Measurements from ENCODE around the gene TXNDC9. TPM values are rescaled to one million over a fixed set of nuclear protein-coding genes. Genes with fewer than 3 reads are reported as not detected.
"Not testable (repeated sequence)": the region's sequence is repeated elsewhere in the genome, so short reads cannot be mapped to it uniquely, and the experiment has no call there.

The TXNDC9 gene
- total RNA-seq, 1 experiment from 2014 or later, result 31.0 TPM

DNA sequence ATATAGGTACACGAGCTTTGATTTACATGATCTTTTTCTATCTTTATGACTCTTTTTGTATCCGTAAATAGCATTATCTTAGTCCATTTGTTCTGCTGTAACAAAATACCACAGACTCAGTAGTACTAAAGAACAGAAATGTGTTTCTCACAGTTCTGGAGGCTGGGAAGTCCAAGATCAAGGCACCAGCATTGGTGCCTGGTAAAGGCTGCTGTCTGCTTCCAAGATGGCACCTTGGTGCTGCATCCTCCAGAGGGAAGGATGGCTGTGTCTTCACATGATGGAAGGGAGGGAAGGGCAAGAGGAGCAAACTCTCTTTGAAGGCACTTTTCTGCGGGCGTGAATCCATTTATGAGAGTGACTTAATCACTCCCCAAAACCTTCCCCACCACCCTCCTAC lies 37.0 kb upstream of the TXNDC9 start:
- H3K4me3 Mint-ChIP-seq, result no peak overlapping the region
- H3K9me3 Mint-ChIP-seq, result peaks cover 15% of the 10 kb centered on the region
- ATAC-seq, result no peak
- ChIA-PET CTCF (no interaction called here), POLR2A (no interaction called here)
- H3K27ac Mint-ChIP-seq, result no peak overlapping the region
- H3K36me3 Mint-ChIP-seq, result peaks cover 81% of the 10 kb centered on the region
- DNase-seq (ENCODE audit: low spot score), result no peak
- no peaks in the 10 kb centered on the region for H3K4me1 Mint-ChIP-seq
- no peaks in the 10 kb centered on the region for H3K27me3 Mint-ChIP-seq (ENCODE audit: low read depth)
- TF ChIP-seq, protein P1, sequence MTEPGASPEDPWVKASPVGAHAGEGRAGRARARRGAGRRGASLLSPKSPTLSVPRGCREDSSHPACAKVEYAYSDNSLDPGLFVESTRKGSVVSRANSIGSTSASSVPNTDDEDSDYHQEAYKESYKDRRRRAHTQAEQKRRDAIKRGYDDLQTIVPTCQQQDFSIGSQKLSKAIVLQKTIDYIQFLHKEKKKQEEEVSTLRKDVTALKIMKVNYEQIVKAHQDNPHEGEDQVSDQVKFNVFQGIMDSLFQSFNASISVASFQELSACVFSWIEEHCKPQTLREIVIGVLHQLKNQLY (CRISPR knock-in tag; IDR thresholded peaks at IDR 0.05), result no peak

DNA sequence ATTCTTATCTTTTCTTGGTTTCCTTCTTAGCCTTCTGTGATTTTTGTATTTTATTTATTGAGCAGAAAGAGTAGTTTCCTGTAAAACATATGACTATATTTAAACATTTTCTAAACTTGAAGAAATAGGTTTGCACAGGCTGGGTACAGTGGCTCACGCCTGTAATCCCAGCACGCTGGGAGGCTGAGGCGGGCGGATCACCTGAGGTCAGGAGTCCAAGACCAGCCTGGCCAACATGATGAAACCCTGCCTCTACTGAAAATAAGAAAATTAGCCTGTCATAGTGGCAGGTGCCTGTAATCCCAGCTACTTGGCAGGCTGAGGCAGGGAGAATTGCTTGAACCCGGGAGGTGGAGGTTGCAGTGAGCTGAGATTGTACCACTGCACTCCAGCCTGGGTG lies 32.7 kb upstream of the TXNDC9 start:
- DNase-seq (ENCODE audit: low spot score); H3K9me3 Mint-ChIP-seq; H3K4me1 Mint-ChIP-seq; CTCF ChIA-PET; POLR2A ChIA-PET; H3K4me3 Mint-ChIP-seq; H3K27ac Mint-ChIP-seq; ATAC-seq; H3K27me3 Mint-ChIP-seq (ENCODE audit: low read depth): not testable (repeated sequence)
- H3K36me3 Mint-ChIP-seq, result peaks cover 82% of the 10 kb centered on the region

DNA sequence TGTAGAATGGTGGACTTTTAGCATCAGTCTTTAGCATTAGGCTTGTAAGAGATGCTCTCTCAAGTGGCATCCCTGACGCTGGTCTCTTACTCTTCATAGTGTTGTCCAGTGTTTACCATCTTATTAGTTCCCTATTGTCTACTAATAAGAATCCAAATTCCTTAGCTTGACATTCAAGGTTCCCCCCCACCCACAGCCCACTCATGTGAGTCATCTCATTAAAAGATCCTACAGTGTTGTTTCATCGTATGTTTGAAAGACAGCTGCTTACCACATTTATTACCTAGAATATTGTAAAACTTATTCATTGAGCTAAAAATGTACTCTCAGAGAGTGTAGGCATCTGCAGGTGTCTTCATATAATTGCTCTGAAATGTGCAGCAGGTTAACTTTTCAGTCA lies 29.5 kb upstream of the TXNDC9 start:
- ATAC-seq (no peak), DNase-seq (ENCODE audit: low spot score) (no peak)
- H3K4me1 Mint-ChIP-seq, result no peaks in the 10 kb centered on the region
- H3K27ac Mint-ChIP-seq, result no peak overlapping the region
- no peak overlapping the region for H3K4me3 Mint-ChIP-seq
- no peaks in the 10 kb centered on the region for H3K9me3 Mint-ChIP-seq
- POLR2A ChIA-PET, result no interaction called here
- no peak for TF ChIP-seq RORB (CRISPR knock-in tag; IDR thresholded peaks at IDR 0.05)
- TF ChIP-seq PRRX2 (CRISPR knock-in tag; IDR thresholded peaks at IDR 0.05), result no peak
- no peak for TF ChIP-seq CREB1 (CRISPR knock-in tag; IDR thresholded peaks at IDR 0.05)
- TF ChIP-seq, protein P2, sequence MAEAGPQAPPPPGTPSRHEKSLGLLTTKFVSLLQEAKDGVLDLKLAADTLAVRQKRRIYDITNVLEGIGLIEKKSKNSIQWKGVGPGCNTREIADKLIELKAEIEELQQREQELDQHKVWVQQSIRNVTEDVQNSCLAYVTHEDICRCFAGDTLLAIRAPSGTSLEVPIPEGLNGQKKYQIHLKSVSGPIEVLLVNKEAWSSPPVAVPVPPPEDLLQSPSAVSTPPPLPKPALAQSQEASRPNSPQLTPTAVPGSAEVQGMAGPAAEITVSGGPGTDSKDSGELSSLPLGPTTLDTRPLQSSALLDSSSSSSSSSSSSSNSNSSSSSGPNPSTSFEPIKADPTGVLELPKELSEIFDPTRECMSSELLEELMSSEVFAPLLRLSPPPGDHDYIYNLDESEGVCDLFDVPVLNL (CRISPR knock-in tag; IDR thresholded peaks at IDR 0.05; ENCODE audit: borderline replicate concordance, low read depth), result no peak
- TF ChIP-seq, protein P3, sequence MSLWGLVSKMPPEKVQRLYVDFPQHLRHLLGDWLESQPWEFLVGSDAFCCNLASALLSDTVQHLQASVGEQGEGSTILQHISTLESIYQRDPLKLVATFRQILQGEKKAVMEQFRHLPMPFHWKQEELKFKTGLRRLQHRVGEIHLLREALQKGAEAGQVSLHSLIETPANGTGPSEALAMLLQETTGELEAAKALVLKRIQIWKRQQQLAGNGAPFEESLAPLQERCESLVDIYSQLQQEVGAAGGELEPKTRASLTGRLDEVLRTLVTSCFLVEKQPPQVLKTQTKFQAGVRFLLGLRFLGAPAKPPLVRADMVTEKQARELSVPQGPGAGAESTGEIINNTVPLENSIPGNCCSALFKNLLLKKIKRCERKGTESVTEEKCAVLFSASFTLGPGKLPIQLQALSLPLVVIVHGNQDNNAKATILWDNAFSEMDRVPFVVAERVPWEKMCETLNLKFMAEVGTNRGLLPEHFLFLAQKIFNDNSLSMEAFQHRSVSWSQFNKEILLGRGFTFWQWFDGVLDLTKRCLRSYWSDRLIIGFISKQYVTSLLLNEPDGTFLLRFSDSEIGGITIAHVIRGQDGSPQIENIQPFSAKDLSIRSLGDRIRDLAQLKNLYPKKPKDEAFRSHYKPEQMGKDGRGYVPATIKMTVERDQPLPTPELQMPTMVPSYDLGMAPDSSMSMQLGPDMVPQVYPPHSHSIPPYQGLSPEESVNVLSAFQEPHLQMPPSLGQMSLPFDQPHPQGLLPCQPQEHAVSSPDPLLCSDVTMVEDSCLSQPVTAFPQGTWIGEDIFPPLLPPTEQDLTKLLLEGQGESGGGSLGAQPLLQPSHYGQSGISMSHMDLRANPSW (CRISPR knock-in tag; conservative IDR thresholded peaks at IDR 0.05; ENCODE audit: low read depth), result no peak
- TF ChIP-seq ZNF263 (CRISPR knock-in tag; IDR thresholded peaks at IDR 0.05; ENCODE audit: low read depth), result no peak
- no peaks in the 10 kb centered on the region for H3K27me3 Mint-ChIP-seq (ENCODE audit: low read depth)
- CTCF ChIA-PET, result interaction anchor here (1.4 kb wide), 1 partner anchor 29 kb away, joined by 4 read pairs; the partner anchor contains the start of gene EIF5B
- H3K36me3 Mint-ChIP-seq, result peaks cover 76% of the 10 kb centered on the region

DNA sequence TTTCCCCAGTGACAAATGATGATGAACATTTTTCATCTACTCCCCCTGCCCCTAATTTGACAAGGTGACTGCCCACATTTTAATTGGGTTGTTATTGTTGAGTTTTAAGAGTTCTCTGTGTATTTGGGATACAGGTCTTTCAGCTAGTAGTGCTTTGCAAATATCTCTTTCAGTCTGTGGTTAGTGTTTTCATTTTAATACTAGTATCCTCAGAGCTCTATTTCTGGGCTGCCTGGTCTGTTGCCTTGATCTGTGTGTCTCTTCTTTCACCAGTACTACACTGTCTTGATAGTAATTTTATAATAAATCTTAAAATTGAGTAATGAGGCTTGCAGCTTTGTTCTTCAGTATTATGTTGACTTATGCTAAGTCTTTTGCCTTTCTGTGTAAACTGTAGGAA lies 20.7 kb upstream of the TXNDC9 start:
- peak overlapping the region; percentile 73; the same call in 1 of the 2 replicates for H3K27ac Mint-ChIP-seq
- ChIA-PET CTCF (interaction anchor here (1.2 to 1.4 kb wide), 2 partner anchors 19 to 21 kb away, joined by 4 read pairs; partner anchors contain the start of genes EIF5B and TXNDC9), POLR2A (no interaction called here)
- ATAC-seq, result no peak
- H3K9me3 Mint-ChIP-seq, result no peaks in the 10 kb centered on the region
- peaks cover 13% of the 10 kb centered on the region for H3K4me1 Mint-ChIP-seq
- no peak overlapping the region for H3K4me3 Mint-ChIP-seq
- H3K27me3 Mint-ChIP-seq (ENCODE audit: low read depth), result no peaks in the 10 kb centered on the region
- H3K36me3 Mint-ChIP-seq, result peaks cover 14% of the 10 kb centered on the region
- TF ChIP-seq ZNF416 (CRISPR knock-in tag; IDR thresholded peaks at IDR 0.05) (no peak), TCF7 (CRISPR knock-in tag; IDR thresholded peaks at IDR 0.05; ENCODE audit: low read depth) (no peak), SMAD4 (CRISPR knock-in tag; IDR thresholded peaks at IDR 0.05) (no peak)
- TF ChIP-seq, protein P4, sequence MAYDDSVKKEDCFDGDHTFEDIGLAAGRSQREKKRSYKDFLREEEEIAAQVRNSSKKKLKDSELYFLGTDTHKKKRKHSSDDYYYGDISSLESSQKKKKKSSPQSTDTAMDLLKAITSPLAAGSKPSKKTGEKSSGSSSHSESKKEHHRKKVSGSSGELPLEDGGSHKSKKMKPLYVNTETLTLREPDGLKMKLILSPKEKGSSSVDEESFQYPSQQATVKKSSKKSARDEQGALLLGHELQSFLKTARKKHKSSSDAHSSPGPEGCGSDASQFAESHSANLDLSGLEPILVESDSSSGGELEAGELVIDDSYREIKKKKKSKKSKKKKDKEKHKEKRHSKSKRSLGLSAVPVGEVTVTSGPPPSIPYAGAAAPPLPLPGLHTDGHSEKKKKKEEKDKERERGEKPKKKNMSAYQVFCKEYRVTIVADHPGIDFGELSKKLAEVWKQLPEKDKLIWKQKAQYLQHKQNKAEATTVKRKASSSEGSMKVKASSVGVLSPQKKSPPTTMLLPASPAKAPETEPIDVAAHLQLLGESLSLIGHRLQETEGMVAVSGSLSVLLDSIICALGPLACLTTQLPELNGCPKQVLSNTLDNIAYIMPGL (CRISPR knock-in tag; IDR thresholded peaks at IDR 0.05), result no peak
- TF ChIP-seq, protein P5, sequence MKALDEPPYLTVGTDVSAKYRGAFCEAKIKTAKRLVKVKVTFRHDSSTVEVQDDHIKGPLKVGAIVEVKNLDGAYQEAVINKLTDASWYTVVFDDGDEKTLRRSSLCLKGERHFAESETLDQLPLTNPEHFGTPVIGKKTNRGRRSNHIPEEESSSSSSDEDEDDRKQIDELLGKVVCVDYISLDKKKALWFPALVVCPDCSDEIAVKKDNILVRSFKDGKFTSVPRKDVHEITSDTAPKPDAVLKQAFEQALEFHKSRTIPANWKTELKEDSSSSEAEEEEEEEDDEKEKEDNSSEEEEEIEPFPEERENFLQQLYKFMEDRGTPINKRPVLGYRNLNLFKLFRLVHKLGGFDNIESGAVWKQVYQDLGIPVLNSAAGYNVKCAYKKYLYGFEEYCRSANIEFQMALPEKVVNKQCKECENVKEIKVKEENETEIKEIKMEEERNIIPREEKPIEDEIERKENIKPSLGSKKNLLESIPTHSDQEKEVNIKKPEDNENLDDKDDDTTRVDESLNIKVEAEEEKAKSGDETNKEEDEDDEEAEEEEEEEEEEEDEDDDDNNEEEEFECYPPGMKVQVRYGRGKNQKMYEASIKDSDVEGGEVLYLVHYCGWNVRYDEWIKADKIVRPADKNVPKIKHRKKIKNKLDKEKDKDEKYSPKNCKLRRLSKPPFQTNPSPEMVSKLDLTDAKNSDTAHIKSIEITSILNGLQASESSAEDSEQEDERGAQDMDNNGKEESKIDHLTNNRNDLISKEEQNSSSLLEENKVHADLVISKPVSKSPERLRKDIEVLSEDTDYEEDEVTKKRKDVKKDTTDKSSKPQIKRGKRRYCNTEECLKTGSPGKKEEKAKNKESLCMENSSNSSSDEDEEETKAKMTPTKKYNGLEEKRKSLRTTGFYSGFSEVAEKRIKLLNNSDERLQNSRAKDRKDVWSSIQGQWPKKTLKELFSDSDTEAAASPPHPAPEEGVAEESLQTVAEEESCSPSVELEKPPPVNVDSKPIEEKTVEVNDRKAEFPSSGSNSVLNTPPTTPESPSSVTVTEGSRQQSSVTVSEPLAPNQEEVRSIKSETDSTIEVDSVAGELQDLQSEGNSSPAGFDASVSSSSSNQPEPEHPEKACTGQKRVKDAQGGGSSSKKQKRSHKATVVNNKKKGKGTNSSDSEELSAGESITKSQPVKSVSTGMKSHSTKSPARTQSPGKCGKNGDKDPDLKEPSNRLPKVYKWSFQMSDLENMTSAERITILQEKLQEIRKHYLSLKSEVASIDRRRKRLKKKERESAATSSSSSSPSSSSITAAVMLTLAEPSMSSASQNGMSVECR (CRISPR knock-in tag; IDR thresholded peaks at IDR 0.05; ENCODE audit: borderline replicate concordance), result no peak
- DNase-seq (ENCODE audit: low spot score), result no peak

DNA sequence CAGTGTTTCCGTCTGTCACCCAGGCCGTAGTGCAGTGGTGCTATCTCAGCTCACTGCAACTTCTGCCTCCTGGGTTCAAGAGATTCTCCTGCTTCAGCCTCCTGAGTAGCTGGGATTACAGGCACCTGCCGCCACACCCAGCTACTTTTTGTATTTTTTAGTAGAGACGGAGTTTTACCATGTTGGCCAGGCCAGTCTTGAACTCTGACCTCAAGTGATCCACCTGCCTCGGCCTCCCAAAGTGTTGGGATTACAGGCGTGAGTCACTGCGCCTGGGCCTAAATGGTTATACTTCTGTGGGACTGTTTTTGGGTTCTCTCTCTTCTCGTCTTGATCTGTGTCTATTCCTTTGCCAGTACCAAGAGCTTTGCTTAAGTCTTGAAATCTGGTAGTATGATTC lies 18.7 kb upstream of the TXNDC9 start:
- H3K36me3 Mint-ChIP-seq; H3K27me3 Mint-ChIP-seq (ENCODE audit: low read depth); ATAC-seq; CTCF ChIA-PET; H3K4me3 Mint-ChIP-seq; H3K9me3 Mint-ChIP-seq; DNase-seq (ENCODE audit: low spot score): not testable (repeated sequence)
- POLR2A ChIA-PET, result interaction anchor here (0.6 kb wide), 1 partner anchor 111 kb away, joined by 7 read pairs; no protein-coding TSS in a partner anchor
- Mint-ChIP-seq H3K4me1 (peaks cover 13% of the 10 kb centered on the region), H3K27ac (peak overlapping the region; percentile 12; the same call in 1 of the 2 replicates)
